ENCODE measurements around the gene SHQ1.

- TF ChIP-seq POLR2AphosphoS5 (IDR thresholded peaks at IDR 0.05; ENCODE audit: borderline replicate concordance, low read depth, low read length) = no peak
- no peak for TF ChIP-seq EZH2 (IDR thresholded peaks at IDR 0.05)
Observed at GRCh38 chr3:72848703-72849081, 447 bp upstream of the SHQ1 start.

Data from SK-N-MC (cell line).